Activated CD4-positive, alpha-beta memory T cell treated with anti-CD3 and anti-CD28 coated beads, Interleukin-2, amount 10 ng/mL, durations not matched to agents 7 days and 5 days (primary cell): Measurements from ENCODE around the gene GRIA2. TPM values are rescaled to one million over a fixed set of nuclear protein-coding genes. Genes with fewer than 3 reads are reported as not detected.
A peak's percentile ranks its signal among the peaks of the same experiment; 100 is the strongest.
"Not testable (repeated sequence)": the region's sequence is repeated elsewhere in the genome, so short reads cannot be mapped to it uniquely, and the experiment has no call there.

Experiments
- CTCF ChIA-PET: fragments of 350-600 bp; sonication (Branson Sonifier 250); formaldehyde crosslinking; loops from one replicate; lab custom pipeline; 2021; ENCODE audit warnings: antibody characterized with exemption, inconsistent platforms; lab: Charles Lee
- POLR2A ChIA-PET: fragments of 350-600 bp; sonication (Branson Sonifier 250); formaldehyde crosslinking; loops from one replicate; lab custom pipeline; 2021; ENCODE audit warnings: antibody characterized with exemption; lab: Charles Lee
- DNase-seq: peaks from one replicate; pipeline ENCODE4 v3.0.0-alpha.2; 2020
- H3K27ac Mint-ChIP-seq: one replicate; pipeline ENCODE4 v1.8.0; 2021; ENCODE audit warnings: mild to moderate bottlenecking, mixed read lengths
- H3K27me3 Mint-ChIP-seq: one replicate; pipeline ENCODE4 v1.8.0; 2021; ENCODE audit warnings: mixed read lengths
- H3K36me3 Mint-ChIP-seq: one replicate; pipeline ENCODE4 v1.8.0; 2021; ENCODE audit warnings: low read depth, mixed read lengths
- H3K4me1 Mint-ChIP-seq: one replicate; pipeline ENCODE4 v1.8.0; 2021; ENCODE audit warnings: mixed read lengths
- H3K4me3 Mint-ChIP-seq: one replicate; pipeline ENCODE4 v1.8.0; 2021; ENCODE audit warnings: mild to moderate bottlenecking, mixed read lengths
- H3K9me3 Mint-ChIP-seq: one replicate; pipeline ENCODE4 v1.8.0; 2021; ENCODE audit warnings: mixed read lengths
- total RNA-seq, 2 experiments: library from RNA; stranded (reverse); gene quantifications; one replicate each; pipeline ENCODE4 v1.2.3, GENCODE V29; 2021

Gene GRIA2
- not detected for total RNA-seq

GRCh38 chr4:157220371-157220881, at the start of gene GRIA2:
Gene GRIA2, plus strand, starts transcription at chr4:157220728. Its CDS starts 315 bp downstream, at chr4:157221043.
- Mint-ChIP-seq H3K27ac (no peak within 1 kb of the TSS), H3K36me3 (no peaks in the 10 kb centered on the region), H3K27me3 (peaks cover 7% of the 10 kb centered on the region), H3K4me3 (no peak within 1 kb of the TSS), H3K9me3 (peaks cover 5% of the 10 kb centered on the region), H3K4me1 (no peaks in the 10 kb centered on the region)
- POLR2A ChIA-PET = no interaction called here
- DNase-seq = peak; percentile 24
- CTCF ChIA-PET = no interaction called here

- Mint-ChIP-seq H3K4me3 (no peak overlapping the region), H3K27me3 (no peaks in the 10 kb centered on the region), H3K4me1 (no peaks in the 10 kb centered on the region), H3K36me3 (no peaks in the 10 kb centered on the region), H3K9me3 (no peaks in the 10 kb centered on the region), H3K27ac (no peak overlapping the region)
- ChIA-PET CTCF (no interaction called here), POLR2A (no interaction called here)
- no peak for DNase-seq
Observed at GRCh38 chr4:157172011-157172410, 48.5 kb upstream of the GRIA2 start.

- POLR2A ChIA-PET = not testable (repeated sequence)
Observed at GRCh38 chr4:157180268-157180667, 40.3 kb upstream of the GRIA2 start.

GRCh38 chr4:157184300-157184699, 36.2 kb upstream of the GRIA2 start:
- H3K9me3 Mint-ChIP-seq = peaks cover 8% of the 10 kb centered on the region
- H3K27ac Mint-ChIP-seq = no peak overlapping the region
- CTCF ChIA-PET = no interaction called here
- H3K27me3 Mint-ChIP-seq = no peaks in the 10 kb centered on the region
- no peak for DNase-seq
- POLR2A ChIA-PET = no interaction called here
- no peak overlapping the region for H3K4me3 Mint-ChIP-seq
- H3K4me1 Mint-ChIP-seq = no peaks in the 10 kb centered on the region
- no peaks in the 10 kb centered on the region for H3K36me3 Mint-ChIP-seq

More at GRCh38 chr4:157180268-157180667, 40.3 kb upstream of the GRIA2 start:
- H3K9me3 Mint-ChIP-seq, H3K27me3 Mint-ChIP-seq, H3K4me3 Mint-ChIP-seq, H3K4me1 Mint-ChIP-seq, DNase-seq, CTCF ChIA-PET, H3K27ac Mint-ChIP-seq, H3K36me3 Mint-ChIP-seq: not testable (repeated sequence)

- peaks cover 11% of the 10 kb centered on the region for H3K9me3 Mint-ChIP-seq
- H3K4me1 Mint-ChIP-seq = no peaks in the 10 kb centered on the region
- H3K4me3 Mint-ChIP-seq = no peak overlapping the region
- ChIA-PET POLR2A (no interaction called here), CTCF (no interaction called here)
- no peaks in the 10 kb centered on the region for H3K27me3 Mint-ChIP-seq
- no peak for DNase-seq
- no peaks in the 10 kb centered on the region for H3K36me3 Mint-ChIP-seq
- H3K27ac Mint-ChIP-seq = no peak overlapping the region
Observed at GRCh38 chr4:157185363-157185762, 35.2 kb upstream of the GRIA2 start.

GRCh38 chr4:157195374-157195773, 25.2 kb upstream of the GRIA2 start:
- H3K27ac Mint-ChIP-seq = no peak overlapping the region
- H3K36me3 Mint-ChIP-seq = no peaks in the 10 kb centered on the region
- ChIA-PET CTCF (no interaction called here), POLR2A (no interaction called here)
- H3K4me3 Mint-ChIP-seq = no peak overlapping the region
- no peaks in the 10 kb centered on the region for H3K27me3 Mint-ChIP-seq
- no peaks in the 10 kb centered on the region for H3K9me3 Mint-ChIP-seq
- H3K4me1 Mint-ChIP-seq = no peaks in the 10 kb centered on the region
- no peak for DNase-seq

GRCh38 chr4:157196046-157196445, 24.5 kb upstream of the GRIA2 start:
- ChIA-PET CTCF (no interaction called here), POLR2A (no interaction called here)
- Mint-ChIP-seq H3K9me3 (no peaks in the 10 kb centered on the region), H3K4me3 (no peak overlapping the region), H3K27ac (no peak overlapping the region), H3K36me3 (no peaks in the 10 kb centered on the region), H3K27me3 (no peaks in the 10 kb centered on the region), H3K4me1 (no peaks in the 10 kb centered on the region)
- no peak for DNase-seq

- CTCF ChIA-PET = interaction anchor here (0.7 kb wide), 1 partner anchor 774 kb away, joined by 4 read pairs; no protein-coding TSS in a partner anchor
- POLR2A ChIA-PET = no interaction called here
- Mint-ChIP-seq H3K4me1 (no peaks in the 10 kb centered on the region), H3K27ac (no peak overlapping the region), H3K9me3 (no peaks in the 10 kb centered on the region), H3K36me3 (no peaks in the 10 kb centered on the region), H3K27me3 (no peaks in the 10 kb centered on the region), H3K4me3 (no peak overlapping the region)
- no peak for DNase-seq
Observed at GRCh38 chr4:157204634-157205244, 15.8 kb upstream of the GRIA2 start.

- H3K4me1 Mint-ChIP-seq = no peaks in the 10 kb centered on the region
- H3K9me3 Mint-ChIP-seq = peaks cover 5% of the 10 kb centered on the region
- no peaks in the 10 kb centered on the region for H3K36me3 Mint-ChIP-seq
- no peak for DNase-seq
- H3K4me3 Mint-ChIP-seq = no peak overlapping the region
- peaks cover 7% of the 10 kb centered on the region for H3K27me3 Mint-ChIP-seq
- CTCF ChIA-PET = interaction anchor here (1.1 kb wide), 1 partner anchor 761 kb away, joined by 4 read pairs; no protein-coding TSS in a partner anchor
- H3K27ac Mint-ChIP-seq = no peak overlapping the region
- POLR2A ChIA-PET = no interaction called here
Observed at GRCh38 chr4:157217708-157218107, 2.8 kb upstream of the GRIA2 start.

- POLR2A ChIA-PET = no interaction called here
- peaks cover 7% of the 10 kb centered on the region for H3K27me3 Mint-ChIP-seq
- DNase-seq = no peak
- CTCF ChIA-PET = no interaction called here
- no peaks in the 10 kb centered on the region for H3K4me1 Mint-ChIP-seq
- H3K9me3 Mint-ChIP-seq = peaks cover 5% of the 10 kb centered on the region
- H3K36me3 Mint-ChIP-seq = no peaks in the 10 kb centered on the region
- no peak overlapping the region for H3K27ac Mint-ChIP-seq
- no peak overlapping the region for H3K4me3 Mint-ChIP-seq
Observed at GRCh38 chr4:157219711-157220370, 687 bp upstream of the GRIA2 start.

GRCh38 chr4:157221426-157221894, 932 bp downstream of the GRIA2 start:
- H3K36me3 Mint-ChIP-seq = no peaks in the 10 kb centered on the region
- CTCF ChIA-PET = no interaction called here
- peaks cover 7% of the 10 kb centered on the region for H3K27me3 Mint-ChIP-seq

GRCh38 chr4:157221895-157222770, 1.6 kb downstream of the GRIA2 start:
- Mint-ChIP-seq H3K36me3 (no peaks in the 10 kb centered on the region), H3K4me1 (no peaks in the 10 kb centered on the region), H3K27ac (no peak overlapping the region), H3K27me3 (peaks cover 7% of the 10 kb centered on the region), H3K4me3 (no peak overlapping the region), H3K9me3 (peaks cover 5% of the 10 kb centered on the region)
- DNase-seq = no peak
- POLR2A ChIA-PET = no interaction called here
- CTCF ChIA-PET = no interaction called here

More at GRCh38 chr4:157221426-157221894, 932 bp downstream of the GRIA2 start:
- POLR2A ChIA-PET = no interaction called here
- H3K27ac Mint-ChIP-seq = no peak overlapping the region
- no peaks in the 10 kb centered on the region for H3K4me1 Mint-ChIP-seq
- no peak overlapping the region for H3K4me3 Mint-ChIP-seq
- peaks cover 5% of the 10 kb centered on the region for H3K9me3 Mint-ChIP-seq
- no peak for DNase-seq

GRCh38 chr4:157222771-157223160, 2.2 kb downstream of the GRIA2 start:
- Mint-ChIP-seq H3K27ac (no peak overlapping the region), H3K4me1 (no peaks in the 10 kb centered on the region), H3K27me3 (peaks cover 7% of the 10 kb centered on the region), H3K9me3 (peaks cover 5% of the 10 kb centered on the region), H3K4me3 (no peak overlapping the region), H3K36me3 (no peaks in the 10 kb centered on the region)
- ChIA-PET POLR2A (no interaction called here), CTCF (no interaction called here)
- no peak for DNase-seq
